NB4 (cell line): ENCODE measurements around the gene PDCD4.

Experiments
- DNase-seq: peaks from one replicate; pipeline ENCODE4 v3.0.0; 2010; ENCODE audit warnings: low read depth
- H3K4me3 ChIP-seq: one replicate; pipeline ENCODE4 v1.5.1; 2011; ENCODE audit warnings: mild to moderate bottlenecking, low read depth, low read length, moderate library complexity
- CTCF ChIP-seq: IDR thresholded peaks from one replicate; pipeline ENCODE4 v1.5.1; 2012; ENCODE audit warnings: low read depth, low read length
- MYC ChIP-seq: IDR thresholded peaks from 2 replicates; pipeline ENCODE4 v1.6.1; 2011; ENCODE audit warnings: low read depth, low read length
- POLR2A ChIP-seq: IDR thresholded peaks from 2 replicates; pipeline ENCODE4 v1.6.1; 2011; ENCODE audit warnings: mild to moderate bottlenecking; ENCODE audit not compliant: insufficient read length; ENCODE audit errors: extremely low read depth
- TF ChIP-seq, protein P1 (sequence below): IDR thresholded peaks from 2 replicates; pipeline ENCODE4 v1.6.1; 2011; ENCODE audit warnings: low read depth, low read length

PDCD4 gene

DNA sequence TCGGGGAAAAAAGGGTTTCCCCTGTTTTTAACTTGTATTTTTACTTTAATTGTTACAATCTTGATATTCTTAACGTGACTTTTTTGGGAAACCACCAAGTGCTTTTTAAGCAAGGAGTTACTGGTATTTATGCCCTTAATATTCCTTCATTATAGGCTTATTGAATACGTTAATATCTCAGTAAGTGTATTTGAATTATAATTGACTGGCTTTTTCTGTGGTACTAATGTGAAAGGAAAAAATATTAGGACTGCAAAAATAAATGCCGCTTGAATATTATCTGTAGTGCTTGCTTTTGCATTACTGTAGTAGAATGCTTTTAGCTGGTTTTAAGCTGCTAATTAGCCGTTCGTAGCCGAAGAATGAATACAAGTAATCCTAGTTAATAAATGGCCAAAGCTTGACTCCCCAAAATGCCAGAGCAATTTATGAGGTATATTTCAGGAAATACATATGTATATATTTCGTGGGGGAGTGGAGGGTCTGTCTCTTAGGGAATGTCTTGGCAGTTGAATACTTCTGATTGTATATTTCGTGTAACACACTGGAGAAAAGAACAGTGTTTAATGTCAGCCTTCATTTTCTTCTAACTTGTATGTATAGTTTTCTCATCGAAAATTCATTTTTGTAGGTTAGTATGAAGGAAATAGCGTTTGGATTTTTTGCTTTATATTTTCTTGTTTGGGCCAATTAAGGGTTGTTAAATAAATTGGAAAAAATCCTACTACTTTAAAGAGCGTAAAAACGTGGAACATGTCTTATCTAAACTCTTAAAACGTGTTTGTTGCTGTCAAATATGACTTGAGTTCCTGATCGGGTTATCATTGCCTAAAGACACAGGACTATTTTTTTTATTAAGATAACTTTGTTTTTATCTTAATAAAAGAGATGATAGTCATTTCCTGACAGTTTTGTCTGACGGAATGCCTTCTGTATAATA, 1.5 kb downstream of the PDCD4 start:
- TF ChIP-seq, protein P1, sequence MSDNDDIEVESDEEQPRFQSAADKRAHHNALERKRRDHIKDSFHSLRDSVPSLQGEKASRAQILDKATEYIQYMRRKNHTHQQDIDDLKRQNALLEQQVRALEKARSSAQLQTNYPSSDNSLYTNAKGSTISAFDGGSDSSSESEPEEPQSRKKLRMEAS = peak; percentile 28; the same call in 1 of the 2 replicates
- no peak for TF ChIP-seq CTCF
- peak; percentile 39 for DNase-seq
- H3K4me3 ChIP-seq = peak overlapping the region; percentile 95

DNA sequence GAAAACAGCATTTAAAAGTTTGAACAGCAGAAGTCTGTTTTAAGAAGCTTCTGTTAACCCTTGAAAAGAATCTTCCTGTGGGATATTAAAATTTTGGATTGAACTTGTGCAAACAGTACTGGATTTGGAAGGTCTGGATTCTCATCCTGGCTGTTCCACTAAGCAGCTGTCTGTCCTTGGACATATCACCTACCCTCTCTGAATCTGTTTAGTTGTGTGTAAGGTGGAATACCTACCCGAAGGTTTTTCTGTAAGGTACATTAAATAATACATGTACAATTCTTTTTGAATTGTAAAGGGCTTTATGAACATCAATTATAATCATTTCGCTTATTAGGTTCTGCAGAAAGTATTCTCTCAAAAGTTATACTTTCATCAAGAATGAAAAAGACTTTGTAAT, 2.2 kb downstream of the PDCD4 start:
- TF ChIP-seq, protein P1 = no peak
- TF ChIP-seq MYC (no peak), POLR2A (no peak), CTCF (no peak)
- H3K4me3 ChIP-seq = peak overlapping the region; percentile 95
- DNase-seq = no peak

- H3K4me3 ChIP-seq = no peak overlapping the region
- TF ChIP-seq, protein P1 = no peak
- no peak for TF ChIP-seq MYC
- no peak for TF ChIP-seq POLR2A
- TF ChIP-seq CTCF = no peak
These were observed 4.3 kb downstream of the PDCD4 start for GRCh38 chr10:110876000-110876399.

DNA sequence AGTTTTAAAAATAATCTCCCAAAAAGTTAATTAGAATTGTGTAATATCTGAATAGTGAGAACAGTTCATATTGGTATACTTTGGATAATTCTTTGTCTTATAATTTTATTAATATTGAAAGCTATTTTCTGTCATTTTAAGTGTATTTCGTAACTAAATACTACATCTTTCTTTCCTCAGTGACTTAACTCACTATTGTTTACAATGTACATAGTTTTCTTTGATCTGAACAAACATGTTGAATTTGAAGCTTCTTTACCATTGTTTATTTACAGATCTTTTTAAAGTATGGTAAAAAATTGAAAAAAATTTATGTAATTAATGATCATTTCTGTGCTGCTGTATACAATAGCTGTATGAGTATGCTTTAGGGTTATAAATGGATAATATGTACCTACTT, 5.1 kb downstream of the PDCD4 start:
- H3K4me3 ChIP-seq = no peak overlapping the region
- DNase-seq = no peak
- TF ChIP-seq POLR2A = no peak
- TF ChIP-seq, protein P1 = no peak

More at GRCh38 chr10:110876000-110876399, 4.3 kb downstream of the PDCD4 start:
- DNase-seq = no peak

DNA sequence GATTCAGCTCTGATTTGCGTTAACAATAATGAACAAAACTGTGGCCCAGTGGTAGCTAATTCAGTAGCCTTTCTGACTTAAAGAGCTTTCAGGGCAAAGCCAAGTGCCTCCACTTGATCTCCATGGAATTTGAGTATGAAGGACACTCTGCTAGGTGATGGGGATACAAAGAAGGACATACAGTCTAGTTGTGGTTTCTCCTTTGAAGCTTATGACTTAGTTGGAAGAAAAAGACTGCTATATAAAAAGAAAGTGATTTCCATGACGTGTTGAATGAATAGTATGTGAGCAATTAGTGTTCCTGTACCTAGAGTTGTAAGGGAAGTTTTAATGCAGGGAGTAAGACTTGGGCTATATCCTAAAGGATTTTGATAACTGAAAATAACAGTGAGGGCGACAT, 8.3 kb downstream of the PDCD4 start:
- no peak for DNase-seq
- no peak overlapping the region for H3K4me3 ChIP-seq
- no peak for TF ChIP-seq CTCF

GRCh38 chr10:110881247-110881646, 9.5 kb downstream of the PDCD4 start:
- no peak for TF ChIP-seq CTCF
- no peak for TF ChIP-seq POLR2A
- TF ChIP-seq MYC = no peak
- TF ChIP-seq, protein P1 = no peak

More at GRCh38 chr10:110881247-110881646, 9.5 kb downstream of the PDCD4 start:
- DNase-seq = no peak
- H3K4me3 ChIP-seq = no peak overlapping the region
